HCT116 (cell line): ENCODE data around the gene EXOSC10.

Experiments used
- CTCF ChIP-seq, 3 experiments: fragments of 200-600 bp in 1 of 3; sonication (generic) in 1 of 3; IDR thresholded peaks in 2 of 3; conservative IDR thresholded peaks in 1 of 3; 2 replicates each; pipeline ENCODE4 v1.5.1; 2012 to 2017; ENCODE audit warnings: low read depth in 2 of 3, low read length in 2 of 3, antibody characterized with exemption in 1 of 3, borderline replicate concordance in 1 of 3, control low read depth in 1 of 3, mild to moderate bottlenecking in 1 of 3, mixed read lengths in 1 of 3, mixed run types in 1 of 3, moderate library complexity in 1 of 3; ENCODE audit not compliant: insufficient read depth in 1 of 3
- EGR1 ChIP-seq: IDR thresholded peaks from 2 replicates; pipeline ENCODE4 v1.6.1; 2012; ENCODE audit warnings: low read depth
- ELF1 ChIP-seq: IDR thresholded peaks from 2 replicates; pipeline ENCODE4 v1.6.1; 2012; ENCODE audit warnings: low read depth, borderline replicate concordance
- EZH2 ChIP-seq: fragments of 200-600 bp; sonication (generic); IDR thresholded peaks from 2 replicates; pipeline ENCODE4 v1.6.1; 2017; ENCODE audit warnings: antibody characterized with exemption, mixed run types
- FOSL1 ChIP-seq: IDR thresholded peaks from 2 replicates; pipeline ENCODE4 v1.6.1; 2012; ENCODE audit warnings: low read depth
- SP1 ChIP-seq: IDR thresholded peaks from 2 replicates; pipeline ENCODE4 v1.6.1; 2012; ENCODE audit warnings: low read depth
- ZNF274 ChIP-seq: fragments of 200-500 bp; sonication (Bioruptor generic); IDR thresholded peaks from 2 replicates; pipeline ENCODE4 v1.6.1; 2014; ENCODE audit warnings: mild to moderate bottlenecking, low read depth, low read length, inconsistent platforms
- TF ChIP-seq, protein P1 (sequence below): IDR thresholded peaks from 2 replicates; pipeline ENCODE4 v1.6.1; 2012

DNA sequence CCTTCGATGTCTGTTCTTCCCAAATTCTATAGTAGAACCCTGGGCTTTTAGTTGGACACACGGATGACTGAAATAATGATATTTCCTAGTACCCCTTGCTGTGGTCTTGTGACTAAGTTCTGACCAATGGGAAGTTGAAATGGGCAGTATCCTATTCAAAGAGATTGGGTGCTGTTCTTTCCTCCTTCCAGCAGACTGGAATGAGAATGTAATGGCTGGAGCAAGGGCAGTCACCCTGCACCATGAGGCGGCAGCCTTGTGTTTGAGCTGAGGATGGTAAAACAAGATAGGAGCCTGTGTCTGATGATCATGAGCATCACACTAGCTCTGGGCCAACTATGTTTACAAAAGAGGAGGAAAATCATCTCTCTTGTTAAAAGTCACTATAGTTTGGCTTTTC lies 34.7 kb downstream of the EXOSC10 start:
- TF ChIP-seq, protein P1, sequence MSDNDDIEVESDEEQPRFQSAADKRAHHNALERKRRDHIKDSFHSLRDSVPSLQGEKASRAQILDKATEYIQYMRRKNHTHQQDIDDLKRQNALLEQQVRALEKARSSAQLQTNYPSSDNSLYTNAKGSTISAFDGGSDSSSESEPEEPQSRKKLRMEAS, result no peak
- no peak for TF ChIP-seq CTCF (IDR thresholded peaks at IDR 0.05 in 2 of 3, conservative IDR thresholded peaks at IDR 0.05 in 1 of 3; ENCODE audit: borderline replicate concordance in 1 of 3, insufficient read depth in 1 of 3, low read depth in 2 of 3, low read length in 2 of 3)
- no peak for TF ChIP-seq ZNF274
- no peak for TF ChIP-seq ELF1
- no peak for TF ChIP-seq SP1
- TF ChIP-seq FOSL1, result no peak
- TF ChIP-seq EZH2, result no peak
- TF ChIP-seq EGR1, result no peak
